ENCODE measurements around the gene KDM3B. TPM values are rescaled to one million over a fixed set of nuclear protein-coding genes. Genes with fewer than 3 reads are reported as not detected.
A peak's percentile ranks its signal among the peaks of the same experiment; 100 is the strongest.

The KDM3B gene
- total and polyA plus RNA-seq, 9 of the 15 experiments (the other 6 are each of a cell fraction or from before 2014, with no cell fraction given): 13.8 to 62.8 (median 41.9) TPM

- TF ChIP-seq SMARCB1 (IDR thresholded peaks at IDR 0.05; ENCODE audit: insufficient read length, low read depth): no peak
- no peak for TF ChIP-seq ZNF79 (CRISPR knock-in tag; IDR thresholded peaks at IDR 0.05; ENCODE audit: low read depth)
- TF ChIP-seq BDP1 (IDR thresholded peaks at IDR 0.05; ENCODE audit: insufficient read depth, insufficient read length): no peak
- TF ChIP-seq CBFB (CRISPR knock-in tag; IDR thresholded peaks at IDR 0.05): no peak
- 0 out of 2 replicates have a peak, but pooled peaks have one; percentile 65 for TF ChIP-seq ZBED1 (IDR thresholded peaks at IDR 0.05)
- no peak for TF ChIP-seq MIER1 (IDR thresholded peaks at IDR 0.05; ENCODE audit: low read depth)
- TF ChIP-seq TAF15 (IDR thresholded peaks at IDR 0.05; ENCODE audit: low read depth, low read length): no peak
- TF ChIP-seq U2AF2 (optimal IDR thresholded peaks at IDR 0.05; ENCODE audit: low read depth, low read length): no peak
- no peak for TF ChIP-seq ZNF583 (CRISPR knock-in tag; IDR thresholded peaks at IDR 0.05)
- no peak for TF ChIP-seq NR3C1 (CRISPR knock-in tag; IDR thresholded peaks at IDR 0.05)
- TF ChIP-seq FOXP1 (CRISPR knock-in tag; IDR thresholded peaks at IDR 0.05): no peak
- TF ChIP-seq YY1 (IDR thresholded peaks at IDR 0.05; ENCODE audit: borderline replicate concordance in 1 of 3, control insufficient read depth in 1 of 3, extremely low read depth in 1 of 3, insufficient read depth in 3 of 3, insufficient read length in 1 of 3, insufficient replicate concordance in 2 of 3, low read depth in 1 of 3, low read length in 2 of 3): peak in 2 of 3 experiments; percentile 77 to 78
- no peak for TF ChIP-seq POLR2AphosphoS2 (IDR thresholded peaks at IDR 0.05; ENCODE audit: low read length)
- TF ChIP-seq CCAR2 (IDR thresholded peaks at IDR 0.05; ENCODE audit: low read depth, low read length): no peak
- TF ChIP-seq ZNF785 (CRISPR knock-in tag; IDR thresholded peaks at IDR 0.05): no peak
- TF ChIP-seq ZFP91 (CRISPR knock-in tag; IDR thresholded peaks at IDR 0.05): no peak
- TF ChIP-seq ZNF133 (CRISPR knock-in tag; IDR thresholded peaks at IDR 0.05): no peak
- no peak for TF ChIP-seq COPS2 (conservative IDR thresholded peaks at IDR 0.05)
- TF ChIP-seq NCOR1 (IDR thresholded peaks at IDR 0.05): peak; percentile 41
- no peak for TF ChIP-seq RFX5 (IDR thresholded peaks at IDR 0.05; ENCODE audit: low read depth, low read length)
- TF ChIP-seq CREB1 (IDR thresholded peaks at IDR 0.05): no peak
- peak; percentile 66; the same call in 1 of the 2 replicates for TF ChIP-seq CREB1 (CRISPR knock-in tag; IDR thresholded peaks at IDR 0.05)
- no peak for TF ChIP-seq ZNF282 (CRISPR knock-in tag; IDR thresholded peaks at IDR 0.05)
- peak; percentile 72 for TF ChIP-seq FOXM1 (IDR thresholded peaks at IDR 0.05; ENCODE audit: low read depth)
- TF ChIP-seq FOXM1 (CRISPR knock-in tag; IDR thresholded peaks at IDR 0.05; ENCODE audit: low read depth): no peak
- TF ChIP-seq ZNF766 (CRISPR knock-in tag; conservative IDR thresholded peaks at IDR 0.05): no peak
- TF ChIP-seq MBD1 (CRISPR knock-in tag; IDR thresholded peaks at IDR 0.05): no peak
- TF ChIP-seq IRF1 (CRISPR knock-in tag; IDR thresholded peaks at IDR 0.05; ENCODE audit: borderline replicate concordance): no peak
Observed at GRCh38 chr5:138352071-138352721, at the start of gene KDM3B (continued).
